ENCODE measurements around the gene UNC93B1. TPM values are rescaled to one million over a fixed set of nuclear protein-coding genes. Genes with fewer than 3 reads are reported as not detected.

UNC93B1 gene
- total RNA-seq, 1 donor from 2014 or later: 1.5 TPM

Small RNAs within 50 kb of the gene (small RNA-seq; reads per million reads assigned to genes)
- not detected for gene MIR6753 (ENCODE audit: low replicate concordance)

Other genes starting within 250 kb of the UNC93B1 start
- gene ALDH3B1, start 6.2 kb upstream of the UNC93B1 start, total RNA-seq: 0.49 TPM
- gene NDUFS8, start 26.6 kb upstream of the UNC93B1 start, total RNA-seq: 34.7 TPM
- gene TCIRG1, start 34.9 kb upstream of the UNC93B1 start, total RNA-seq: 2.7 TPM
- 31.0 TPM for gene CHKA, start 117.3 kb upstream of the UNC93B1 start, total RNA-seq
- gene KMT5B, start 209.2 kb upstream of the UNC93B1 start, total RNA-seq: 123 TPM

Measured in temporal lobe (tissue), 2 donors.